ENCODE results near the gene ZNF726.
A peak's percentile ranks its signal among the peaks of the same experiment; 100 is the strongest.
"Not testable (repeated sequence)": the region's sequence is repeated elsewhere in the genome, so short reads cannot be mapped to it uniquely, and the experiment has no call there.

ZNF726 gene

DNA sequence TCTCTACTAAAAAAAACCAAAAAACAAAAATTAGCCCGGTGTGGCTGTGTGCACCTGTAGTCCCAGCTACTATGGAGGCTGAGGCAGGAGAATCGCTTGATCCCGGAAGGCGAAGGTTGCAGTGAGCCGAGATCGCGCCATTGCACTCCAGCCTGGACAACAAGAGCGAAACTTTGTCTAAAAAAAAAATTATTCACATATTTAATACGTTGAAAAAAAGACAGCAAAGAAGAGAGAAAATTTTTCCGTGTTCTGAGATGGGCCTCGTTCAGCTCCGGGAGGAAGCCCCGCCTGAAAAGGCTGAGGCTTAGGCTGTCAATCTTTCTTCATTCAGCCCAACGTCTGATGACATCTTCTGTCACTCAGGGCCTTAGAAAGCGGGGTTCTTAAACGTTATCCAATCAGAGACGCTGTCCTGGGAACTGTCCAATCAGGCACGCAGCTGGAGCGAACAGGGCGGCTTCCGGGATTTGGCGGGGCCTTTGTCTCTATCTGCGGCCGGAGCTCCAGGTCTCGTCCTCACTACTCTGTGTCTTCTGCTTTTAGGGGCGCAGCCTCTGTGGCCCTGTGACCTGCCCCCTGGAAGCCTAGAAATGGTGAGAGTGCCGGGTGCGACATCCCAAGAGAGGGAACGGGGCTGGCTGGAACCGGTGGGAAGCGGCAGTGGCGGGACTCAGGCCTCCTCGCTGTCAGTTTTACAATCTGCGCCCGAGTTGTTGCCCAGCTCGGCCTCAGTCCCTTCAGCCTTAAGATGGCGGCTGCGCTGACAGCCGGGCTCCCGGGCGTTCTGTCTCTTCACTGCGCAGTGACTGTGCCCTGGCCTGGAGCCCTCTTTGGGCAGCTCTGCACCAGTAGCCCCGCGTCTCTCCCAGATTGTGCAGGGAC, at the start of gene ZNF726:
TSS of gene ZNF726 (plus strand) at position 485 of the 885 bp plus-strand sequence. CDS start at position 594, 109 bp downstream.
- H3K27ac ChIP-seq: peak within 1 kb of the TSS; percentile 42
- peak; percentile 66 for DNase-seq (ENCODE audit: low read depth, low spot score)

- no peak for DNase-seq (ENCODE audit: low read depth, low spot score)
Measured at GRCh38 chr19:23867895-23868294, 46.8 kb upstream of the ZNF726 start.

GRCh38 chr19:23868630-23869029, 46.1 kb upstream of the ZNF726 start:
- no peak overlapping the region for H3K27ac ChIP-seq
- no peak for DNase-seq (ENCODE audit: low read depth, low spot score)

More at GRCh38 chr19:23867895-23868294, 46.8 kb upstream of the ZNF726 start:
- no peak overlapping the region for H3K27ac ChIP-seq

- no peak overlapping the region for H3K27ac ChIP-seq
- no peak for DNase-seq (ENCODE audit: low read depth, low spot score)
Measured at GRCh38 chr19:23872282-23872919, 42.3 kb upstream of the ZNF726 start.

GRCh38 chr19:23876261-23876660, 38.4 kb upstream of the ZNF726 start:
- H3K27ac ChIP-seq: no peak overlapping the region
- DNase-seq (ENCODE audit: low read depth, low spot score): no peak

DNA sequence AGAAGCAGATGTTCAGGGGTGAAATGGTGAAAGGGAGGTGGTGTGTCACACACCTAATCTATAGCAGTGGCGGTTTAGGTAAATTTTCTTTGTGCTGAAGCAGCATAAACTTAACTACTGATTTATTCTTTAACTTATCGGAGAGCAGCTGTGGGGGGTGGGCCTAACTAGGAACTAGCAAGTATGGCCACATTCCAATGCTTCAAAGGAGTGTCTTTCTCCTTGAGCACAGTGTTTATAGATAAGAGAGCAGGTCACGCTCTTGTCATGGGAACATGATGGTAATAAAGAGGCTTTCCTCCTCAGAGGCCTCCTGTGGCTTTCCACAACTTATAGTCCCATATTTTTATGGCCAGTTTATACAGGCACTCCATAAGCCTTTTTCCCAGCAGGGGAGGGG, 37.9 kb upstream of the ZNF726 start:
- not testable (repeated sequence) for DNase-seq (ENCODE audit: low read depth, low spot score); H3K27ac ChIP-seq

GRCh38 chr19:23882493-23882892, 32.2 kb upstream of the ZNF726 start:
- no peak overlapping the region for H3K27ac ChIP-seq
- no peak for DNase-seq (ENCODE audit: low read depth, low spot score)

DNA sequence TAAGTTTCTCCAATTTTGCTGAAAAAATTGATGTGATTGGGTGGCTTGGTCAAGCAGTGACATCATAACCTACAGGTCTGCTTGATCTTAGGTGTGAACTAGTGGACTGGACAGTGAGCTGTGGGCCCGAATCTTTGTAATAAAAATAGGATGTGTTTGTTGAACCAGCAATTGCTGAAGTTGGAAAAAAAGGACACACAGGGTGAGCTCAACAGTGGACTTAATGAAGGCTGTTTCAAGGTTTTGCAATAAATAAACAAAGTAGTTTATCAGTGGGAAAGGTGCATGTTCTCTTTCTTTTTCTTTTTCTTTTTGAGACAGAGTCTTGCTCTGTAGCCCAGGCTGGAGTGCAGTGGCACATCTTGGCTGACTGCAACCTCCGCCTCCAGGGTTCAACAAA, 30.3 kb upstream of the ZNF726 start:
- no peak overlapping the region for H3K27ac ChIP-seq
- DNase-seq (ENCODE audit: low read depth, low spot score): no peak

DNA sequence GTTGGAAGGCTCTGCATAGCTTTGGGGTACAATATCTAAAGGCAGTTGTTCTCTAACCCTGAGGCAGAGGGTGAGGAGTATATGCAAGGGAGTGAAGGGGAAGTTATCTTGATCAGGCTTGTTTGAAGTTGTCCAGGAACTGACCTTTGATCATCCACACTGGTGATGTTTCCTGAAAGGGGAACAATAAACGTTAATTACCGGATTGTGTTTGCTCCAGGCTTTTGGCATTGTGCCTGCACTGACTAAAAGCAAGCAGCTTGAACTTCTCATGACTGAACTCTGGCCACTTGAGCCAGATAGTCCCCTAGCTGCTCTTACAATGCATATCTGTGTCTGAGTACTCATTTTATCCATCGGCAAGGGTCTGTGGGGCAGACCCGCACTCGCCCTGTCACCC, 27.0 kb upstream of the ZNF726 start:
- DNase-seq (ENCODE audit: low read depth, low spot score): no peak

DNA sequence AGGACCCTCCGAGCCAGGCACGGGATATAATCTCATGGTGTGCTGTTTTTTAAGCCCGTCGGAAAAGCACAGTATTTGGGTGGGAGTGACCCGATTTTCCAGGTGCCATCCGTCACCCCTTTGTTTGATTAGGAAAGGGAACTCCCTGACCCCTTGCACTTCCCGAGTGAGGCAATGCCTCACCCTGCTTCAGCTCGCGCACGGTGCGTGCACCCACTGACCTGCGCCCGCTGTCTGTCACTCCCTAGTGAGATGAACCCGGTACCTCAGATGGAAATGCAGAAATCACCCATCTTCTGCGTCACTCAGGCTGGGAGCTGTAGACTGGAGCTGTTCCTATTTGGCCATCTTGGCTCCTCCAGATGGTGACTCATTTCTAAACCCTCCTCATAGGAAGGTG, 18.6 kb upstream of the ZNF726 start:
- DNase-seq (ENCODE audit: low read depth, low spot score): not testable (repeated sequence)

More for the DNA sequence above, 27.0 kb upstream of the ZNF726 start:
- H3K27ac ChIP-seq: no peak overlapping the region

GRCh38 chr19:23896912-23897311, 17.8 kb upstream of the ZNF726 start:
- no peak for DNase-seq (ENCODE audit: low read depth, low spot score)
- H3K27ac ChIP-seq: no peak overlapping the region

More for the DNA sequence above, 18.6 kb upstream of the ZNF726 start:
- not testable (repeated sequence) for H3K27ac ChIP-seq

DNA sequence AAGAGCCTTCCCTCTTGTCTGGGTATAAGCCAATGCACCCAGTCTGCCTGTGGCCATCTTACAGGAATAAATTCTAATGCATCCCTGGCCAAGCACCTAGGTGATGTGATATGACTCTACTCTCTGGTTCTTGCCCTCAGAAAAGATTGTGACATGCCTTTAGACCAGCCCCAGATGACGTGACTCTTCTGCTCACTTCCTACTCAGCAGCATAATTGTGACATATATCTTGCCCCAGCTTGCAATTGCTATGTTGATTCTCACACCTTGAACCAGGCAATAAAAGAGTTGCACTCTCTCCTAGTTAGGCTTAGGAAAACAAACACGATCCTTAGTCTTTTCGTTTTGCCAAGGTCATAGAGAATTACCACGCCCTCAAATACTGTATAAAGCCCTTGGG, 13.3 kb upstream of the ZNF726 start:
- H3K27ac ChIP-seq: peak overlapping the region; percentile 26
- DNase-seq (ENCODE audit: low read depth, low spot score): peak; percentile 54

GRCh38 chr19:23904406-23904805, 10.3 kb upstream of the ZNF726 start:
- no peak for DNase-seq (ENCODE audit: low read depth, low spot score)
- H3K27ac ChIP-seq: no peak overlapping the region

GRCh38 chr19:23905771-23906170, 8.9 kb upstream of the ZNF726 start:
- H3K27ac ChIP-seq: no peak overlapping the region
- DNase-seq (ENCODE audit: low read depth, low spot score): no peak

DNA sequence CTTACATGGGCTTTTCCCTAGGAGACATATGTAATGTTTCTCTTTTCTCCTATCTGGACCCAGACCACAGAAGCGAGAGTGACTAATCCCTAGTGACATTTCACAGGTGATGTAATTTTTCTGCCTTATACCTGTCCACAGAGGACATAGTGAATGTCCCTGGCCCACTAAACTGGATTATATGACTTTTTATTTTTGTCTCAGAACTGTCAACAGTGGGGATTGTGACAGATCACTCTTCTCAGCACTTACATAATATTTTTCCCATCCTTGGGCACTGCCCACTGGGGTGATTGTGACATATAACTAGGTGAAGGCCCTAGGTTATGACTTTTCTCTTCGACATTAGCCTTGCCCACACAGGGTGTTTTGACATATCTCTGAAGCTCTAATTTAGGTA, 7.9 kb upstream of the ZNF726 start:
- H3K27ac ChIP-seq: no peak overlapping the region
- DNase-seq (ENCODE audit: low read depth, low spot score): no peak

DNA sequence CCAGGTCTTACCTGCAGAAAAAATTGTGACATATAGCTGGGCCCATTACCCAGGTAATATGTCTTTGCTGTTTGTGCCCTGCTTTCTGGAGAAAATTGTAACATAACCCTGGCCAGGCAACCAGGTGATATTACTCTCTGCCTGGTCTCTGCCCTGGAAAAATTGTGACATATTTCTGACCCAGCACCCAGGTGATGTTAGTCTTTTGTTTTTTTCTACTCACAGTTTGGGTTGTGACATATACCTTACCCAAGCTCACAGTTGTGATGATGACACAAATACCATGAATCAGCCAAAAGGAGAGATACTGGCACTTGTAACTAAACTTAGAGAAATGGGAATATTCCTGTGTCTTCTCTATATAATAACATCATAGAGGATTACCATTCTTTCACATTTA, 6.5 kb upstream of the ZNF726 start:
- DNase-seq (ENCODE audit: low read depth, low spot score): no peak
- no peak overlapping the region for H3K27ac ChIP-seq

- no peak for DNase-seq (ENCODE audit: low read depth, low spot score)
- no peak overlapping the region for H3K27ac ChIP-seq
Measured at GRCh38 chr19:23909222-23909621, 5.5 kb upstream of the ZNF726 start.

DNA sequence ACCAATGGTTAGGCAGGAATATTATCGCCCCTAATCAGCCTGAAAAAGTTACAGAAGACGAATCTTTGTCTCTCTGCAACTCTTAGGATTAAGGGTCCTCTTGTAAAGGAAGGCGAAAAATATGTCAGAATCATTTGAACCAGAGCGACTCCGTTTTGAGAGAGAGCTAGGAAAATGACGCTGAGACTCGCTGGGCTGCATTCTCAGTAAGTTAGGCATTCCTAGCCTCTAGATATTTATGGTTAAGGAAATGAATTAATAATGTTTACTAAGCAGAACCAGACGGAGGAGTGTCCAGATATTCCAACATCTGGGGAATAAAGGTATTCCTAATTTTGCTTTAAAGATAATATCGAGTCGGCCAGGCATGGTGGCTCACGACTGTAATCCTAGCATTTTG, 755 bp upstream of the ZNF726 start:
- no peak for DNase-seq (ENCODE audit: low read depth, low spot score)
- H3K27ac ChIP-seq: peak overlapping the region; percentile 42

DNA sequence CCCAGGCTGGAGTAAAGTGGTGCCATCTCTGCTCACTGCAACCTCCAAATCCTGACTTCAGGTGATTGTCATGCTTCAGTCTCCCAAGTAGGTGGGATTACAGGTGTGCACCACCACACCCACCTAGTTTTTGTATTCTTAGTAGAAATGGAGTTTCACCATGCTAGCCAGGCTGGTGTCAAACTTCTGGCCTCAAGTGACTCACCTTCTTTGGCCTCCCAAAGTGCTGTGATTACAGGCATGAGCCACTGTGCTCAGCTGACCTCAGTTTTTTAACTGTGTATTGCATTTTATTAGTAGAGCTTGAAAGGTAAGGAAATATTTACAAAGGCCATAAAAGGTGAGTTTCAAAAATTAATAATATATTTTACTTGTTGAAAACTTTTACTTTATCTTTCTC, 2.3 kb downstream of the ZNF726 start:
- DNase-seq (ENCODE audit: low read depth, low spot score): peak; percentile 27
- peak overlapping the region; percentile 51 for H3K27ac ChIP-seq

- peak overlapping the region; percentile 51 for H3K27ac ChIP-seq
- peak; percentile 70 for DNase-seq (ENCODE audit: low read depth, low spot score)
Measured at GRCh38 chr19:23917856-23918255, 3.2 kb downstream of the ZNF726 start.

DNA sequence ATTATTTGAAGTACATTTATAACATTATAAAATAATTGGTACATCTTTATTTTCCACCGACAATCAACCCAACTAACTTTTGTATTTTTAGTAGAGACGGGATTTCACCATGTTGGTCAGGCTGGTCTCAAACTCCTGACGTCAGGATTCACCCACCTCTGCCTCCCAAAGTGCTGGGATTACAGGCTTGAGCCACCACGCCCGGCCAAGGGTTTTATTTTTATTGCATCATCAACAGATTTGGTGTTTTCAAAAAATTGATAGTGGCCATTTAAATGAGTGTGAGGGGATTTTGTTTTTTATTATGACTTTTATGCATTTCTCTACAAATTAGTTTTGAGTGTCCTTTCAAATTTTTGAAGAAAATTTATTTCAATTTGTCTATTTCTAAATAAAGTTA, 10.6 kb downstream of the ZNF726 start:
- DNase-seq (ENCODE audit: low read depth, low spot score): no peak
- no peak overlapping the region for H3K27ac ChIP-seq
